GOT3 (cell line): Measurements from ENCODE around the gene CCL24.
"Not testable (repeated sequence)": the region's sequence is repeated elsewhere in the genome, so short reads cannot be mapped to it uniquely, and the experiment has no call there.

Source experiments
- DNase-seq: peaks from one replicate; lab custom pipeline; 2025; ENCODE audit warnings: mixed read lengths; lab: John Stamatoyannopoulos, UW

The CCL24 gene, protein sequence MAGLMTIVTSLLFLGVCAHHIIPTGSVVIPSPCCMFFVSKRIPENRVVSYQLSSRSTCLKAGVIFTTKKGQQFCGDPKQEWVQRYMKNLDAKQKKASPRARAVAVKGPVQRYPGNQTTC

DNA sequence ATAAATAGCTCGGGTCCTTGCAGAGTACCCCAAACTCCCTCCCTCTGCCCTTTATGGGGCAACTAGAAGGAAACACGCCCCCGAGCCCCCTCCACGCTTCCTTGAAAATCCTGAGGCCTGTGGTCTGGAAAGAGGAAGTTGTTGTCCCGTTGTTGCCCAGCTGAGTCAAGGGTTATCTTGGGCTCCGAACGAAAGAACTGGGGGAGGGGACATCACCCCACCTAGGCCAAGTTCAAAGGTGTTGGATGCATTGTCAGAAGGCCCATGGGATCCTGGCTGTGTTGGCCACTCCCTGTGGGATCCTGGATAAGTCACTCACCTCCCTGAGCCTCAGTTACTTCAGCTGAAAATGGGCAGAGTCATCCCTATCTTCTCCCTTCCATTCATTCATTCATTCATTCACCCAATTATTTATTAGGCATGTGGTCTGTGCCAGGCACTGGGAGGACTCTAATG is at the start of gene CCL24:
Gene CCL24, minus strand, starts transcription at position 26 of the 456 bp plus-strand sequence. CDS start 91 bp downstream, outside the sequence.
- no peak for DNase-seq

GRCh38 chr7:75861636-75862035 is 48.0 kb upstream of the CCL24 start:
- DNase-seq = no peak

DNA sequence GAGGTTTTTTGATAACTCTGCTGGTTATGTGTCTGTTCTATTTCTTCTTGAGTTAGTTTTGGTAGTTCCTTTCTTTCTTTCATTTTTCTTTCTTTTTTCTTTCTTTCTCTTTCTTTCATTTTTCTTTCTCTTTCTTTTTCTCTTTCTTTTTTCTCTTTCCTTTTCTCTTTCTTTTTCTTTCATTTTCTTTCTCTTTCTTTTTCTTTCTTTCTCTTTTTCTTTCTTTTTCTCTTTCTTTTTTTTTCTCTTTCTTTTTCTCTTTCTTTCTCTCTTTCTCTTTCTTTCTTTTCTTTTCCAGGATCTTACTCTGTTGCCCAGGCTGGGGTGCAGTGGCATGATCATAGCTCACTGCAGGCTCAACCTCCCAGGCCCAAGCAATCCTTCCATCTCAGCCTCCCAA is 44.8 kb upstream of the CCL24 start:
- DNase-seq = no peak

GRCh38 chr7:75856536-75856935 is 42.9 kb upstream of the CCL24 start:
- DNase-seq = no peak

GRCh38 chr7:75854813-75855345 is 41.3 kb upstream of the CCL24 start:
- DNase-seq = not testable (repeated sequence)

DNA sequence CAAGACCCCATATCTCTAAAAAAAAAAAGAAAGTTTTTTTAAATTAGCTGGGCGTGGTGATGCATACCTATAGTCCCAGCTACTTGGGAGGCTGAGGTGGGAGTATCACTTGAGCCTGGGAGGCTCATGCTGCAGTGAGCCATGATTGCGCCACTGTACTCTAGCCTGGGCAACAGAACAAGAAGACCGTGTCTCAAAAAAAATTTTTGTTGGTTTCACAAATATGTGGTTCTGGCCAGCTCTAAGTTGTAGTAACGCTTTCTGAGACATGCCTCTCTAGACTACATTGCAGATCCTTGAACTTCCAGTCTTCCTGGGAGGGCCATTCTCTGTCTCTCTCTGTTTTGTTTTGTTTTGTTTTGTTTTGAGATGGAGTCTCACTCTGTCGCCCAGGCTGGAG is 40.6 kb upstream of the CCL24 start:
- DNase-seq = no peak

- DNase-seq = no peak
These were observed 36.6 kb upstream of the CCL24 start for GRCh38 chr7:75850235-75850634.

DNA sequence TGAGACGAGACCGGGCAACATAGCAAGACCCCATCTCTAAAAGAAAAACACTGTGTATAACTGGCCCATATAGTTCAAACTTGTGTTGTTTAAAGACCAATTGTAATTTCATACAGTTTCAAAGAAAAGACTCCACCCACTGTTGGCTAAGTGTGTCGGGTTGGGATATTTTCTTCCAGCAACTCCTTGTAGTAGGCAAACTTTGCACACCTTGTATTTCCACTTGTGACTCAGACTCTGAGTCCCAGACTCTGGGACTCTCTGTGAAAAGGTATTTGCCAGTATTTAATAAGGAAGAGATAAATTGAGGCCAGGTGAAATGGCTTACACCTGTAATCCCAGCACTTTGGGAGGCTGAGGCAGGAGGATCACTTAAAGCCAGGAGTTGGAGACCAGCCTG is 36.0 kb upstream of the CCL24 start:
- DNase-seq = no peak

DNA sequence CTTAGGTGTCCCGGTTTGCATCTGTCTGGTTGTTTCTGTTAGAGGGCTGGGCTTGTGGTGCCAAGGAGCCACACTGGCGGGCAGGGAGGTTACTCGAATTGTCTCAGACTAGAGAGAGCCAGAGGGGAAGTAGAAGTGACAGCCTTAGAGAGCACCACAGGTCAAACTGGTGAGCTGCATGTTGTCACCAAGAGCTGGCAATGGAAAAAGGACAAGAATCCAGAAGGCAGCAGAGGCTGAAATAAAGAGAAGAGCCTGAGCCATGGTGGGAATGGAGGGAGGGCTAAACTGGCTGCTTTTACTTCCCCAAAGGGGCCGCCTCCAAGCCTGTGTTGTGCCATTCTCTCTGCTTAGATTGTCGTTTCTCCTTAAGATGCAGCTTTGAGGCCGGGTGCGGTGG is 34.1 kb upstream of the CCL24 start:
- no peak for DNase-seq

DNA sequence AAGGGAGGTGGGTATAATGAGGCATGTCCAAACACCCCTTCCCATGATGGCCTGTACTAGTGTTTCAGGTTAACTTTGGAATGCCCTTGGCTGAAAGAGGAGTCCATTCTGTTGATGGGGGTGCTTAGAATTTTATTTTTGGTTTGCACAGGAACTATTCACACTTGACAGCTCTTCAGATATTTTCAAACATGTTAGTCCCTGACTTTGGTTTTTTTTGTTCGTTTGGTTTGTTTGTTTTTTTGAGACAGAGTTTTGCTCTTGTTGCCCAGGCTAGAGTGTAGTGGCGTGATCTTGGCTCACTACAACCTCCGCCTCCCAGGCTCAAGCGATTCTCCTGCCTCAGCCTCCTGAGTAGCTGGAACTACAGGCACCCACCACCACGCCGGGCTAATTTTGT is 31.5 kb upstream of the CCL24 start:
- not testable (repeated sequence) for DNase-seq

DNA sequence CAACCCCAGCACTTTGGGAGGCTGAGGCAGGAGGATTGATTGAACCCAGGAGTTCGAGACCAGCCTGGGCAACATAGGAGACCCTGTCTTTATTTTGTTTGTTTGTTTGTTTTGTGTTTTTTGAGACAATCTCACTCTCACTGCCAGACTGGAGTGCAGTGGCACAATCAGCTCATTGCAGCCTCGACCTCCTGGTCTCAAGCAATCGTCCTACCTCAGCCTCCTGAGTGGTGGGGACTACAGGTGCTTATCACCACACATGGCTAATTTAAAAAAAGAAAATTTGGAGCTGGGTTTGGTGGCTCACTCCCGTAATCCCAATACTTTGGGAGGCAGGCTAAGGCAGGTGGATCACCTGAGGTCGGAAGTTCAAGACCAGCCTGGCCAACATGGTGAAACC is 30.6 kb upstream of the CCL24 start:
- no peak for DNase-seq

- no peak for DNase-seq
These were observed 30.1 kb upstream of the CCL24 start for GRCh38 chr7:75843613-75844116.

- no peak for DNase-seq
These were observed 29.3 kb upstream of the CCL24 start for GRCh38 chr7:75842836-75843446.

DNA sequence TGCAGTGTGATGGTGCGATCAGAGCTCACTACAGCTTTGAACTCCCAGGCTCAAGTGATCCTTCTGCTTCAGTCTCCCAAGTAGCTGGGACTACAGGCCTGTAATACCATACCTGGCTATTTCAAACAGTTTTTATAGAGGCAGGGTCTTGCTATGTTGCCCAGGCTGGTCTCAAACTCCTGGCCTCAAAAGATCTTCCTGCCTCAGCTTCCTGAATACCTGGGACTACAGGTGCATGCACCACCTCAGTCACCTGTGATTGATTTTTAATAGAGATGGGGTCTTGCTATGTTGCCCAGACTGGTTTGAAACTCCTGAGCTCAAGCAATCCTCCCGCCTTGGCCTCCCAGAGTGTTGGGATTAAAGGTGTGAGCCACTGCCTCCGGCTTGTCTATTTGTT is 26.4 kb upstream of the CCL24 start:
- no peak for DNase-seq

DNA sequence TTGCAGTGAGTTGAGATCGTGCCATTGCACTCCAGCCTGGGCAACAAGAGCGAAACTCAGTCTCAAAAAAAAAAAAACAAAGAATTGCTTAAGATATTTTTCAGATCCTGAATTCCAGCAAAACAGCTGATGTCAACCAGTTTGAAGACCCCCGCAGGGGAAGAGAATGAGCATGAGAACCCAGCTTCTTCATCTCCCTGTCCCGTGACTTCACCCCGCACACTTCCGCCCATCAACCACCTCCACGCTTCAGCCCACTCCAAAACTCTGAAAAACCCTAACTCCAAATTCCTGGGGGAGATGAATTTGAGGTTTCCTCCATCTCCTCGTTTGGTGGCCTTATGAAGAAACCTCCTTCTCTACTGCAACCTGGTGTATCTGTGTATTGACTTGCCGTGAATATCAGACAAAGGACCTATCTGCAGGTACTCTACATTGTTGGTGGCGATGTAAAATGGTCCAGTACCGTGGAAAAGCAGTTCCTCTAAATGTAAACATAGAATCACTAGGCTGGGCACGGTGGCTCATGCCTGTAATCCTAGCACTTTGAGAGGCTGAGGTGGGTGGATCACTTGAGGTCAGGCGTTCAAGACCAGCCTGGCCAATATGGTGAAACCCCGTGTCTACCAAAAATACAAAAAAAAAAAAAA is 24.8 kb upstream of the CCL24 start:
- DNase-seq = not testable (repeated sequence)

GRCh38 chr7:75836798-75837197 is 23.2 kb upstream of the CCL24 start:
- no peak for DNase-seq

- DNase-seq = no peak
These were observed 22.2 kb upstream of the CCL24 start for GRCh38 chr7:75835688-75836285.

DNA sequence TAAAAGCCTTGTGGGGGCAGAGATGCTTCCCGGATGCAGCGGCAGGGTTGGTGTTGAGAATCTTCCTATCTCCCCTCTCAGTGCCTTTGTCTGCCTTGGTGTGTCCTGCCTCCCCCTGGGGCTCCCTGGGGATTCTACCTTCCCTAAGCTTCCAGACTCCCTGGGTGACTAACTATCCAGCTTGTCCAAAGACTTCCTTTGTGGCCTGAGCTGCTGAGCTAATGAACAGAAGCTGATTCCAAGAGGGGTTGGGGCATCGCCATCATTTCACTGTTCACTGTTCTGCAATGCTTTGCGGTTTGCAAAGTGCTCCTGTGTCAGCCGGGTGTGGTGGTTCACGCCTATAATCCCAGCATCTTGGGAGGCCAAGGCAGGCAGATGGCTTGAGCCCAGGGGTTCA is 20.1 kb upstream of the CCL24 start:
- DNase-seq = not testable (repeated sequence)

DNA sequence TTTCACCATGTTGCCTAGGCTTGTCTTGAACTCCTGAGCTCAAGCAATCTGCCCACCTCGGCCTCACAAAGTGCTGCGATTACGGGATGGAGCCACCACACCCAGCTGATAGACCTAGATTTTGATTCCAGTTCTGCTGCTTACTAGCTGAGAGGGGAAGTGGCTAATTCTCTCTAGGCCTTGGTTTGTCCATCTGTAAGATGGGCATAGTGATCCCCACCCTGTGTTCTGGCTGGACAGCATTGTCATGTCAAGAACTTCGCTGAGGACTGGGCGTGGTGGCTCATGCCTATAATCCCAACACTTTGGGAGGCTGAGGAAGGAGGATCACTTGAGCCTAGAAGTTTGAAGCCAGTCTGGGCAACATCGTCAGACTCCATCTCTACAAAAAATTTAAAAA is 17.4 kb upstream of the CCL24 start:
- DNase-seq = no peak

DNA sequence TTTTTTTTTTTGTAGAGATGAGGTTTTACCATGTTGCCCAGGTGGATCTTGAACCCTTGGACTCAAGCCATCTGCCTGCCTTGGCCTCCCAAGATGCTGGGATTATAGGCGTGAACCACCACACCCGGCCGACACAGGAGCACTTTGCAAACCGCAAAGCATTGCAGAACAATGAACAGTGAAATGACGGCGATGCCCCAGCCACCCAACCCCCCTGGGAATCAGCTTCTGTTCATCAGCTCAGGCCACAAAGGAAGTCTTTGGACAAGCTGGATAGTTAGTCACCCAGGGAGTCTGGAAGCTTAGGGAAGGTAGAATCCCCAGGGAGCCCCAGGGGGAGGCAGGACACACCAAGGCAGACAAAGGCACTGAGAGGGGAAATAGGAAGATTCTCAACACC is 16.1 kb upstream of the CCL24 start:
- DNase-seq = not testable (repeated sequence)

- no peak for DNase-seq
These were observed 9.7 kb upstream of the CCL24 start for GRCh38 chr7:75823198-75823910.

DNA sequence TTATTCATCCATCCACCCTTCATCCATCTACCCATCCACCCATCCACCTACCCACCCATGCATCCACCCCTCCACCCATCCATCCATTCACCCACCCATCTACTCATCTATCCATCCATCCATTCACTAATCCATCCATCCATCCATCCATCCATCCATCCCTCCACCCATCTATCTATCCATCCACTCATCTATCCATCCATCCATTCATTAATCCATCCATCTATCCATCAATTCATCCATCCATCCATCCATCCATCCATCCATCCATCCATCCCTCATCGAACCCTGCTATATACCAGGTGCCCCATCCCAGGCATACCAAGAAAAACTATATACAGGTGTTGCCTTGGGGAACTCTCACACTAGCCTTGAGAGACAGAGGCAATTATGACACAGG is 7.1 kb upstream of the CCL24 start:
- DNase-seq = no peak
